Measurements from ENCODE around the gene COL1A1. TPM values are rescaled to one million over a fixed set of nuclear protein-coding genes. Genes with fewer than 3 reads are reported as not detected.

COL1A1 gene
- total RNA-seq, 1 donor from 2014 or later, result under 0.01 TPM

GRCh38 chr17:50173335-50173941, 28.0 kb downstream of the COL1A1 start:
- no peak for DNase-seq (ENCODE audit: low read depth in 2 of 2)

GRCh38 chr17:50172936-50173334, 28.5 kb downstream of the COL1A1 start:
- DNase-seq (ENCODE audit: low read depth in 2 of 2), result no peak

GRCh38 chr17:50172130-50172529, 29.3 kb downstream of the COL1A1 start:
- DNase-seq (ENCODE audit: low read depth in 2 of 2), result no peak

- no peak for DNase-seq (ENCODE audit: low read depth in 2 of 2)
These were observed 29.9 kb downstream of the COL1A1 start for GRCh38 chr17:50171371-50172071.

GRCh38 chr17:50170662-50171370, 30.6 kb downstream of the COL1A1 start:
- DNase-seq (ENCODE audit: low read depth in 2 of 2), result no peak

- DNase-seq (ENCODE audit: low read depth in 2 of 2), result no peak
These were observed 31.5 kb downstream of the COL1A1 start for GRCh38 chr17:50169881-50170459.

- peak; percentile 30 to 74 for DNase-seq (ENCODE audit: low read depth in 2 of 2)
These were observed 32.2 kb downstream of the COL1A1 start for GRCh38 chr17:50169121-50169764.

DNA sequence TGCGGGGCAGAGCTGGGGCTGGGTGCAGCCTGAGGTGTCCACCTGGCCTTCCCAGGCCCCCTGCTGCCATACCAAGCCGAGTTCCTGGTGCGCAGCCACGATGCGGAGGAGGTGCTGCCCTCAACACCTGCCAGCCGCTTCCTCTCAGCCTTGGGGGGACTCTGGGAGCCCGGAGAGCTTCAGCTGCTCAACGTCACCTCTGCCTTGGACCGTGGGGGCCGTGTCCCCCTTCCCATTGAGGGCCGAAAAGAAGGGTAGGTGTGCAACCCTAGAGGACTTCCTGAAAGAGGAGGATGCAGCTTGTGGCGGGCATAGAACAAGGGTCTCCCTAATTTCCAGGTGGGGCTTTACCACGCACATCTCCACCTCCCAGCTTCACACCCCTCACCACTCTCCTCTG, 33.1 kb downstream of the COL1A1 start:
- no peak for DNase-seq (ENCODE audit: low read depth in 2 of 2)

DNA sequence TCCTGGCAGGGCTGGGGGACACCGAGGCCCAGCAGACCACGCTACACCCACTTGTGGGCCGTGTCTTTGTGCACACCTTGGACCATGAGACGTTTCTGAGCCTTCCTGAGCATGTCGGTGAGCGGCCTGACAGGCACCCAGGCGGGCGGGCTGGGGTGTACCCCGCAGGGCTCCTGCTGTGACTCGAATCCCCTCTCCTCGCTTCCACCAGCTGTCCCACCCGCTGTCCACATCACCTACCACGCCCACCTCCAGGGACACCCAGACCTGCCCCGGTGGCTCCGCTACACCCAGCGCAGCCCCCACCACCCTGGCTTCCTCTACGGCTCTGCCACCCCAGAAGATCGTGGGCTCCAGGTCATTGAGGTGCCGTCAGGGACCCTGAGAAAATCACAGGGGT, 34.1 kb downstream of the COL1A1 start:
- no peak for DNase-seq (ENCODE audit: low read depth in 2 of 2)

GRCh38 chr17:50166518-50167181, 34.8 kb downstream of the COL1A1 start:
- no peak for DNase-seq (ENCODE audit: low read depth in 2 of 2)

DNA sequence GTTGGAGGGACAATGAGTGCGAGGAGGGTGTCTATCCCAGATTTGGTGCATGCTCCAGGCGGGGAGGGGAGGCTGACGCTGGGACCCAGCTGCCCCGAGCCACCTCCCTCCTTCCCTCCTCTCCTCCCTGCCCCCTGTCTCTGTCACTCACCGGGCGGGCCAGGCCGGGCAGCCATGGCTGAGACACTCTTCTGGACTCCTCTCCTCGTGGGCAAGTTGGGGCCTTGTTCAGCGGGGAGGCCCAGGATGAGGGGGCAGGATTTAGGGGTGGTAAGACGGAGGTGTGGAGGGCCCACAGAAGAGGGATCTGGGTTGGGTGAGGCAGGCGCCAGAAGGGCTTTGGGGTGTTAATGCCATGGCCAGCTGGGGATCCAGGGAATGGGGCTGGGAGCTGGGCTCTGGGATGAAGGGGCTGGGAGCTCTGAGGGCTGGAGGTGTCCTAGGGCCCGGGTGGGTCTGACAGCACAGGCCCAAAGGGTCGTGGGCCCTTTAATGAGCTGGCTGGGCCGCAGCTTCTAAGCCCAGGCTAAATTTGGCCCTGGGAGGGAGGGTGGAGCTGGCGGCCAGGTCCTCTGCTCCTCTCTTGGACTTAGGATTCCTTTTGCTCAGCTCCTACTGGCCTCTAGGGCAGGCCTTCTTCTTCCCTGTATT, 35.4 kb downstream of the COL1A1 start, which contains the start of gene SGCA:
SGCA (plus strand) TSS at position 139 of the 651 bp plus-strand sequence; CDS start at position 175, 36 bp downstream.
- DNase-seq (ENCODE audit: low read depth in 2 of 2), result no peak

DNA sequence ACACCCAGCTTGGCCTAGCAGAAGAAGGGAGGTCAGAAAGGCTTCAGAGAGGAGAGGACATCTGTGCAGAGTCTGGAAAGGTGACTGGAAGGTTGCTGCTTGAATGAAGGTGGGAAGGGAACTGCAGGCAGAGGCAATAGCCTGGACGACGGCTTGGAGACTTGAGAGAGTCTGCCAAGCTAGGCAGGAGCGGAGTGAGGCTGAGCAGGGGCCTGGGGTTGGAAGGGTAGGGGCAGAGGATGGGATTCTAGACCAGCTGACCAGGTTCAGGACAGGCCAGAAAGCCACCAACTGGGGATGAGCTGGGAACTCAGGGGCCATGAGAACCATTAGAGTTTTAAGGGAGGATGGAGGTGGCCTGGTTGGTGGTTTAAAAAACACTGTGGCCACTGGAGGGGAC, 36.0 kb downstream of the COL1A1 start:
- no peak for DNase-seq (ENCODE audit: low read depth in 2 of 2)

DNA sequence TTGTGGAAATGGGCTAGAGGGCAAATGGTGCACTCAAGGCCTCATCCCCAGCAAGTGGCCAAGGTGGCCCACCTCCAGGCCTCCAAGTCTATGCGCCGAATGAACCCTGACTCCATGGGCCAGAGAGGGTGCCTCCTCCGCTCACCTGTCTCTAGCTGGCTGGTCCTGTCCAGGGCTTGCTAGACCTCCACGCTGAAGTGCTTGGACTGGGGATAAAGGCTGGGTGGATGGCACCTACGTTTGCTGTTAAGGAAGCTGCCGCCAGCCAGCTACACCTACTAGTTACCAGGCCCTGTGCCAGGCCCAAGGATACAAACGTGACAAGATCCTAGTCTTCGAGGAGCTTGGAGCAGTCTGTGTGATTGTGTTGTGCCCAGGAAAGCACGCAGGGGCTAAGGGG, 36.4 kb downstream of the COL1A1 start:
- no peak for DNase-seq (ENCODE audit: low read depth in 2 of 2)

DNA sequence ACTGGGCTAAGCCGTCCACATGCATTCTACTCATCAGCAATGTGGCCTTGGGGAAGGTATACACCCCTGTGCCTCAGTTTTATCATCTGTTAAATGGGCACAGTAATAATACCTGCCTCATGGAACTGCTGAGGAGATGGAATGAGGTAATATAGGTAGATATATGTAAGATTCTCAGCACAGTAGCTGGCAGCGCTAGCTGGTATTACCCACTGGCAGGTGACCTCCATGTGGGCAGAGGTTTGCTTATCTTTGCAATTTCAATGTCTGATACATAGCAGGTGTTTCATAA, 36.8 kb downstream of the COL1A1 start:
- no peak for DNase-seq (ENCODE audit: low read depth in 2 of 2)

DNA sequence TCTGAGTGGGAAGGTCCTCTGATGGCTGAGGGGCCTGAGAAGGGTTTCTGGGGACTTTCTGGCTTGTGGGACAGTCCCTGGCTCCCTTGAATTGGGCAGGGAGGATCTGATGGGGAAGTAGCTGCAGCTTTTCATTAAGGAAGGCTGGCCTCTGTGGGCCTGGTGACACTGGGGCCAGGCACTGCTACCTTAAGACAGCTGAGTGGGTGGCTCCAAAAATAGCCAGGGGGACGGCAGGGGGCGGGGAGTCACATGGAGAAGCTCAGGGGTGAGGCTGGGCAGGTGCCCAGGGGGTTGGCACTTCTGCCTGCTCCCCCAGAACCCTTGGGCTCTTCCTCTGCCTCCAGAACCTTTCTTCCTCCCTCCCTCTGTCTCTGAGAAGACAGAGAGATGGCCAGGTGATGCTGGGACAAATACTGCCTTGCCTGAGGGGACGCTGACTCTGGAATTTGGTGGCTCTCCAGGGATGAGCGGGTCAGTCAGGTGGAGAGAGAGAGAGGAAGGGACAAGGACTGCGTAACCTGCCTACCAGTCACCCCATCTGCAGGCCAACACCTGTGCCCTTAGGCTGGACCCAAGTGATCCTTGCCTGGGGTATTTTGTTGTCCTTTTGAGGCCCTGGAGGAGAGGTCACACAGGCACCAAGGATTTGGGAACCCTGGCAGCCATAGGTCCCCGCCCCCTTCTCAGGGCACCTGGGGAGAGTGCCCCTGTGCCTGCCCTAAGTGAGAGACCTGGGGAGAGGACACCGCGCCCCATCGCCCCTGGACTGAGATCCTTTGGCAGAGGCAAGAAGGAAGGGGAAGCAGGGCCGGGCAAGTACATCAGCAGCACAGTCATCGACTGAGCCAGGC, 37.4 kb downstream of the COL1A1 start:
- DNase-seq (ENCODE audit: low read depth in 2 of 2), result no peak

- no peak for DNase-seq (ENCODE audit: low read depth in 2 of 2)
These were observed 38.8 kb downstream of the COL1A1 start for GRCh38 chr17:50162466-50163254.

- DNase-seq (ENCODE audit: low read depth in 2 of 2), result no peak
These were observed 39.5 kb downstream of the COL1A1 start for GRCh38 chr17:50161911-50162288.

GRCh38 chr17:50161023-50161910, 40.2 kb downstream of the COL1A1 start:
- peak; percentile 77 to 91 for DNase-seq (ENCODE audit: low read depth in 2 of 2)

All from dermis microvascular lymphatic vessel endothelial cell (primary cell).